ENCODE results near the gene CASP10.
"Not testable (repeated sequence)": the region's sequence is repeated elsewhere in the genome, so short reads cannot be mapped to it uniquely, and the experiment has no call there.

Gene CASP10

DNA sequence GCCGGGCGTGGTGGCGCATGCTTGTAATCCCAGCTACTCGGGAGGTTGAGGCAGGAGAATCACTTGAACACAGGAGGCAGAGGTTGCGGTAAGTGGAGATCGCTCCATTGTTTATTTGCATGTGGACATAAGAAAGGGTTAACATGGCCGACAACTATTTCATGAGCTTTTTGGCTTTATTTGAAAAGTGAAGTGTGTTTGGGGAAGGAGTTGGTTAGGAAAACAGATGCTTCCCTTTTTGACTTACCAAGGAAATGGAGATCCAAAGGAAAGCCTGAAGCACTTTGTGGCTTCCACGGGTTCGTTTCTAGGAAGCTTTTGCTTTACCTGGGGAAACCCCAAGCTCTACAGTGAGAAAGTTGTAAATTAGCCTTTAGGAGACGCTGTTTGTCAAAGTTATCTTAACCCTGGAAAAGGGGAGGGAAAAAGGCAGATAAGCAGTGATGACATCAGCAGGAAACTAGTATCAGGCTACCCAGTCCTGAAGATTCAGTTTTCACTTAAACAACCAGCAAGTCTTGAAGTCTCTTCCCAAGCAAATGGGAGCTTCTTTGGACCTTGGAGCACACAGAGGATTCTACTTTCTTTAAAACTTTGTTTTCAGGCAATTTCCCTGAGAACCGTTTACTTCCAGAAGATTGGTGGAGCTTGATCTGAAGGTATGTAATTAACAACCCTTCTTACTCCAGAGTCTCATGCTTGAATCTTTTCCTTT, at the start of gene CASP10:
Gene CASP10 (plus strand): TSS at position 492 of the 715 bp plus-strand sequence. CDS start 2,637 bp downstream, outside the sequence.
- peak; percentile 78 for DNase-seq

DNA sequence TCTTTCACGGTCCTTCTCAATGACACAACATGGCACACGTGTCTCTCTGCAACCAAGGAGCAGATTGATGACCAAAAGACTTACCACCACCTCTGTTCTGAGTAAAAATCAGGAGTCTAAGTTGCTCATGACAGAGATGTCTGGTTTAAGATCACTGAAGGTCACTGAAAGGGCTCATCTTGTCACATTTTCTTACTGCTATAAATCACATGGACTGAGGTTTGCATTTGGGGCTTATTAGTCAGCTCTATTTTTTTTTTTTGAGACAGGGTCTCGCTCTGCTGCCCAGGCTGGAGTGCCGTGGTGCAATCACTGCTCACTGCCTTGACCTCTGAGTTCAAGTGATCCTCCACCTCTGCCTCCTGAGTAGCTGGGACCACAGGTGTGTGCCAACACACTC, 47.6 kb upstream of the CASP10 start:
- no peak for DNase-seq

- no peak for DNase-seq
Observed at GRCh38 chr2:201136889-201137321, 46.0 kb upstream of the CASP10 start.

DNA sequence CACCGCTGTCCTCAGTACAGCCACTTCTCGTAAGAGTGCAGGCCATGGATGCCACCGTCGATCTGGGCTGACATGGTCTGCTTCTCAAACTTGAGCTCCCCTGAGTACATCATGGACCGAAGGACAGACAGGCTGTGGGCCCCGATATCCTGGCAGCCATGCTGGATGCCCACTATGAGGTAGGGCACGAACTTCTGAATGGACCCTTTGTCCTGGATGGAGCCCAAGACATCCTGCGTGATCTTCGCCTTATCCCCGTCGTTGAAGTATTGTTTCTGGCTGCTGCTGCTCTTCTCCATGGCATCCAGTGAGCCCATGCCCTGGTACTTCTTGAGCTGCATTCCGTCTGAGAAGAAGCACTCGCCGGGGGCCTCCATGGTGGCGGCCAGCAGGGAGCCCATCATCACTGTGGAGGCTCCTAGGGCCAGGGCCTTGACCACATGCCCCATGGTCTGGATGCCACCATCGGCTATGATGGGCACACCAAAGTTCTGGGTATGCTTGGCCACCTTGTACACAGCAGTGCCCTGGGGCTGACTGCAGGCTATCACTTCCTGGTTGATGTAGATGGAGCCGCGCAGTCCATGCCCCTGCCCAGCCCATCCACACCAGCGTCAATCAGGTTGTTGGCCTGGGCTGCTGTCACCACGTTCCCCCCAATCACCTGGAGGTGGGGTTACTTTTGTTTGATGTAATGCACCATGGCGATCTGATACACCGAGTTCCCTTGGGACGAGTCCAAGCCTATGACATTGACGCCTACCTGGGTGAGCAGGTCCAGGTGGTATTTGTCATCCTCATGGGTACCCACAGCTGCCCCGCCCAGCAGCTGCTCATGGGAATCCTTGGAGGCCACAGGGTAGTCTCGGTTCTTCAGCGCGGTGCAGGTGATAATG, 45.2 kb upstream of the CASP10 start:
- no peak for DNase-seq

DNA sequence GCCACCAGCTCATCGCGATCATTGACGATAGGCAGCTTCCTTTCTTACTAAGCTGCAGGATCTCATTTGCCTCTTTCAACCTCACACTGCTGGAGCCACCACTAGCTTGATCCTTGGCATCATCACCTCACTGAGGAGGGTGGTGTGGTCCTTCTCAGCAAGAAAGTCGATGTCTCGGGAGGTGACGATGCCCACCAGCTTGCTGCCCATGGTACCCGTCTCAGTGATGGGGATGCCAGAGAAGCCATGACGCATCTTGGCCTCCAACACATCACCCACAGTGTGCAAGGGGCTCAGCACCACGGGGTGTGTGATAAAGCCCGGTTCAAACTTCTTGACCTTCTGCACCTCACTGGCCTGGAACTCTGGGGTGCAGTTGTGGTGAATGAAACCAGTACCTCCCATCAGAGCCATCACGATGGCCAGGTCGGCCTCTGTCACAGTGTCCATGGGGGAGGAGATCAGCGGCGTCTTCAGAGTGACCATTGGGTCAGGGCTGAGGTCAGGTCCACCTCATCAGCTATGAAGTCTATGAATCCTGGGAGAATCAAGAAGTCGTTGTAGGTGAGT, 44.5 kb upstream of the CASP10 start:
- DNase-seq, result no peak

DNA sequence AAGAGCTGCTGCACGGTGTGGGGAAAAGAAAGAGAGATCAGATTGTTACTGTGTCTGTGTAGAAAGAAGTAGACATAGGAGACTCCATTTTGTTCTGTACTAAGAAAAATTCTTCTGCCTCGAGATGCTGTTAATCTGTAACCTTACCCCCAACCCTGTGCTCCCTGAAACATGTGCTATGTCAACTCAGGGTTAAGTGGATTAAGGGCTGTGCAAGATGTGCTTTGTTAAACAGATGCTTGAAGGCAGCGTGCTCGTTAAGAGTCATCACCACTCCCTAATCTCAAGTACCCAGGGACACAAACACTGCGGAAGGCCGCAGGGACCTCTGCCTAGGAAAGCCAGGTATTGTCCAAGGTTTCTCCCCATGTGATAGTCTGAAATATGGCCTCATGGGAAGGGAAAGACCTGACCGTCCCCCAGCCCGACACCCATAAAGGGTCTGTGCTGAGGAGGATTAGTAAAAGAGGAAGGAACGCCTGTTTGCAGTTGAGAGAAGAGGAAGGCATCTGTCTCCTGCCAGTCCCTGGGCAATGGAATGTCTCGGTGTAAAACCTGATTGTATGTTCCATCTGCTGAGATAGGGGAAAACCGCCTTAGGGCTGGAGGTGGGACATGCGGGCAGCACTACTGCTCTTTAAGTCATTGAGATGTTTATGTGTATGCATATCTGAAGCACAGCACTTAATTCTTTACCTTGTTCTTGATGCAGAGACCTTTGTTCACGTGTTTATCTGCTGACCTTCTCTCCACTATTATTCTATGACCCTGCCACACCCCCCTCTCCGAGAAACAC, 43.8 kb upstream of the CASP10 start:
- DNase-seq, result not testable (repeated sequence)

DNA sequence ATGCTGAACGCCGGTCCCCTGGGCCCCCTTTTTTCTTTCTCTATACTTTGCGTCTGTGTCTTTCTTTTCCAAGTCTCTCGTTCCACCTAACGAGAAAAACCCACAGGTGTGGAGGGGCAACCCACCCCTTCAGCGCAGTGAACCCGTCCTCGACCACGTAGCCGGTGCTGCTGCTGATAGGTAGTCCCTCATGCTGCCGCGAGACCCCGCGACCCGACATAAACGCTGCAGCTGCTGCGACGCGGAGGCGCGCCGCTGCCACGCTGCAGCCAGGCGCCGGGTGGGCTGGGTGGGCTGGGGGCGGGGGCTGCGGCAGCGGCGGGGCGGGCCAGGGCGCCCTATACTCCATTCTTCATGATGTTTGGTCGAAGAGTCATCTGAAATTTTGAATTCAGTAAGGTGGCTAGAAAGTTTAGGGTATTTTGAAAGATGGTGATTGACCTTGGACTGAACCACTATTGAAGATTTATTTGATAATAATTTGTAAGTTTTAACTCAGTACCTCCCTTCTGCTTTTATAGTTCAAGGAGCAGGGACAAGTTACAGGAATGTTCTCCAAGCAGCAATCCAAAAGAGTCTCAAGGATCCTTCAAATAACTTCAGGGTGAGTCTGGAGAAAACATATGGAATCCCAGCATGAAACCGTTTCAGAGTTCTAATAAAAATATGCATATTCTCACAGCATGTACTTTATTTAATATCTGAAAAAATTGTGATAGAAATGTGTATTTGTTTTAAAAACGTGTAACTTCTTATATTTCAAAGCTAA, 42.9 kb upstream of the CASP10 start:
- DNase-seq, result no peak

GRCh38 chr2:201144101-201145051, 38.6 kb upstream of the CASP10 start:
- DNase-seq, result no peak

- no peak for DNase-seq
Observed at GRCh38 chr2:201148434-201148990, 34.4 kb upstream of the CASP10 start.

- DNase-seq, result peak; percentile 93
Observed at GRCh38 chr2:201149064-201149820, 33.7 kb upstream of the CASP10 start.

DNA sequence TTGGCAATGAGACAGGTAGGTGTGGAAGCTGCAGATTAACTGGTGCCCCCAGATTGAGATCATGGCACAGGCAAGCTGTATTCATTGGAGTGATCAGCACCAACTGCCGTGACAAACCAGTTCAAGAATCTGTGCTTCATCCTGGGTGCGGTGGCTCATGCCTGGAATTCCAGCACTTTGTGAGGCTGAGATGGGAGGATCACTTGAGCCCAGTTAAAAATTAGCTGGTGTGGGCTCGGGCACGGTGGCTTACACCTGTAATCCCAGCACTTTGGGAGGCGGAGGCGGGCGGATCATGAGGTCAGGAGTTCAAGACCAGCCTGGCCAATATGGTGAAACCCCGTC, 33.1 kb upstream of the CASP10 start:
- peak; percentile 78 for DNase-seq

DNA sequence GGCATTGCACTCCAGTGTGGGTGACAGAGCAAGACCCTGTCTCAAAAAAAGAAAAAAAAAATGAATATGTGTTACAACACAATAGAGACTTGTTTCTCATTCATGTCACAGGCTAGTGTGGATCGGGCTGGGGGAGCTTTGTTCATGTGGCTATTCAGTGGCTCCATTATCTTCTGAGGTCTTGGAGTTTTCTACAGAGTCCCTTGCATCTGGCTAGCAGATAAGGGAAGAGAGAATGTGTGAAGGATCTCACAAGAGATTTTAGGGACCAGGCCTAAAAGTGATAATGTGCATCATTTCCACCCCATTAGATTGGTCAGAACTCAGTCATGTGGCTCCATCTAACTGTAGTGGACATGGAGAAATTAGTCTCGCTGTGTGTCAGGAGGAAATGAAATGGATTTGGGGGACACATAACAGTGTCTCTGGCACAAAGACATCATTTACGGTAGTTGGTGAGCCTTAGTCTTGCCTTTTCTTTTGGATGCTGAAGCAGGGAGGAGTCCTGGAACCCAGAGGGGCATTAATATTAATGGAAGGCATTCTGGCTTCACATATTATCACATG, 32.4 kb upstream of the CASP10 start:
- no peak for DNase-seq

GRCh38 chr2:201151127-201151981, 31.6 kb upstream of the CASP10 start:
- peak; percentile 94 for DNase-seq

DNA sequence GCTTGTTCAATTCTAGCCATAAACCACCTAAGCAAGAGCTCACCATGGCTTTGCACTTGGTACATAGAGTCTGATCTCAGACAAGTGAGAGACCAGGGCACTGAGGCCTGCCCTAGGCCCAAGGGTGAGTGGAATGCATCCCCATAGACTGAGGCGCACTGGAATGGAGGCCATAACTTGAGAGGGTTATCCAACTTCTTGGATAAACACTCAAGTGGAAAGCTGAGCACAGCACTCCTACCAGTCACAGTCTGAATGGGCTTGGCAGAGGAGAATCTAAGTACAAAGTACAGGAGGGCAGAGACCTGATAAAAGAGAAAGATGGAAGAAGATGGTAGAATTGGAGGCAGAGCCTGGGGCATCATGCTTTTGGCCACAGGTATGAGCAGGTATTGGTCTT, 30.4 kb upstream of the CASP10 start:
- DNase-seq, result no peak

- no peak for DNase-seq
Observed at GRCh38 chr2:201152999-201153815, 29.7 kb upstream of the CASP10 start.

DNA sequence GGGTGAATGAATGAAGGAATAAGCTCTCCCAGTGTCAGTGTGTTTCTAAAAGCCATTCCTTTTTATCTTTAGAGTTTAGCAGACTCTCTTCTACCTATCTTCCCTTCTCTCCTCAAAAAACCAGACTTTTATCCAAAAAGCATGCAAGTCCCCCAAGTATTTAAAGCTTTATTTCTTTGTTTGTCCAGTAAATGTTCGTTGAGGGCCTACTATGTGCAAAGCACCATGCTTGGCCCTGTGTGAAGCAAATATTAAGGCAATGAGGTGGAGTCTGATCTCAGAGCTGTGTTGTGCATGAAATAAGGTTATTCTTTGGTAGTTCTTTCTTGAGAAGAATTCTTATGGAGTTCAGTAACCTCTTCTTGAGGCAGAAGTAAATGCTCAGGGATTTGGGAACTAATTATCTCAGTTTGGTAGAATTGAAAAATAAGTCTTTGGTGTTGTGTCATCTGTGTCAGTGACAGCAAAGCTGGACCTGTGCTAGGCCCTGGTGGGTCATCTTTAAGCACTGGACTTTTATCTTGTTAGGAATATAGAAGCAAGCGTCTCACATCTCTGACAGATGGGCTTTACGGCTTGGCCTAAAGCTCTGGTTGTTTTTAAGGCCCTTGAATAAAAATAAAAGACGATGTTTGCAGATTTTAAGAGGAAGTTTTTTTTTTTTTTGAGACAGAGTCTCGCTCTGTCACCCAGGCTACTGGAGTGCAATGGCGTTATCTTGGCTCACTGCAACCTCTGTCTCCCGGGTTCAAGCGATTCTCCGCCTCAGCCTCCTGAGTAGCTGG, 28.1 kb upstream of the CASP10 start:
- no peak for DNase-seq

DNA sequence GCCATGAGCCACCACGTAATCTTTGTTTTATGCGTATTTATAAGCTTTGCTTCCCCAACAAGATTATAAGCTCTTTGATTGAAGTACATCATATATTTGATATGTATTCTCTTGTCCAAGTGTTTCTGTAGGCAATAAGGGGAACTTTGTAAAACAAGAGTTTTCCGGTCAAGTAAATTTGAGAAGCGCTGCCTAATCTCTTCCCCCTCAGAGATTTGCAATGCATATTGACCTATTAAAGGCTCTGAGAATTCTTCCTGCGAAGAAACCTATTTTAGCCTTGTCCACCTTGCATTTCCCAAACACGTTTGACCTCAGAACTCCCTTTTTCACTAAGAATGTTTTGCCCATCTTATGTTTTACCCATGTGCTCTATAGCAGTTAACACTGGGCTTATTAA, 26.9 kb upstream of the CASP10 start:
- no peak for DNase-seq
